Activated CD4-positive, alpha-beta T cell treated with anti-CD3 and anti-CD28 coated beads, Interleukin-2, amount 50 U/mL, for 1 hour (primary cell): Measurements from ENCODE around the gene FAM120A.
"Not testable (repeated sequence)": the region's sequence is repeated elsewhere in the genome, so short reads cannot be mapped to it uniquely, and the experiment has no call there.

ENCODE experiments used
- DNase-seq: peaks from one replicate; pipeline ENCODE4 v3.0.0-alpha.2; 2020

Gene FAM120A

DNA sequence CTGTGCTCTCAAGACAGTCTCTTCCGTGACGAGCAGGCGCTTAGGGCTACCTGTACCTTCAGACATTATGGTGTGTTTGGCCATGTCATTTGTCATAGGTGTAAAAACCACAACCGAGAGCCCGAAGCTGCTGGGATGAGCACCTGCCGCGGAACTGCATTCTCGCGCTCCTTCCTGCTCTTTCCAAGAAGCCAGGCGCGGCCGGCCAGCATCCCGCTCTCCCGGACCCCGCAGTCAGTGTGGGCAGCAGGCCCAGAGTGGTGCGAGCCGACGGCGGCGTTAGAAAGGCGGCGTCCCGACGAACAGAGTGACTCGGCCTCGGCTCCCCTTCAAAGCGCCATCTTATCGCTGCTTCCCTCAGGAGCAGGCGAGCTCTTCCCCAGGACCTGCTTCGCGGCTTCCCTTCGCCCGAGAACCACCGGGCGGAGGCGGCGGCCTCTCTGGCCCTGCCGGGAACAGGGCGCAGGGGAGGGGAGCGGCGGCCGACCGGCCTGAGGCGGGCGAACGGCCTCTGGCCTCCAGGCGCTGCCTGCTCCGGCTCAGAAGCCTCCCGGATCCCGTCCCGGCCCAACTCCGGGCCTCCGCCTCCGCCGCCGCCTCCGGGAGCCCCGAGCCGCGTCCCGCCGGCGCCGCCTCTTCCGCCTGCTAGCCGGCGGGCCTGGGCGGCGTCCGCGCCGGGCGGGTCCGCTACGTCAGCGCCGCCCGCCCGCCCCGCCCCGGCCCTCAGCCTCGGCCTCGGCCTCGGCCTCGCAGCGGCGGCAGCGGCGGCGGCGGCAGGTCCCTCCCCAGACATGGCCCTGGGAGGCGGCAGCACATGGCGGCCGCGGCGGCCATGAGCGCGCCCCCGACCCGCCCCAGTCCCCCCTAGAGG lies at the start of gene FAM120A:
Gene FAM120A (plus strand): TSS at position 741 of the 871 bp plus-strand sequence. CDS start 231 bp downstream, outside the sequence.
- DNase-seq: peak; percentile 74

- no peak for DNase-seq
These were observed 45.1 kb upstream of the FAM120A start for GRCh38 chr9:93406371-93406770.

DNA sequence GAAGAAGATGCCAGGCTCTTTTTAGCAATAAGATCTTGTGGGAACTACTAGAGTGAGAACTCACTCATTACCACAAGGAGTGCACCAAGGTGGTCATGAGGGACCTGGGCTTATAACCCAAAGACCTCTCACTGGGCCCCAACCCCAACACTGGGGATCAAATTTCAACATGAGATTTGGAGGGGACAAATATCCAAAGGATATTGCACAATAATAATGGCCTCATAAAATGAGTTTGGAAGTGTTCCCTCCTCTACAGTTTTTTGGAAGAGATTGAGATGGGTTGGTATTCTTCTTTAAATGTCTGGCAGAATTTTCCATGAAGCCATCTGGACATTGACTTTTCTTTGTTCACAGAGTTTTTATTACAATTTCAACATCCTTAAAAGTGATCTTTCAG lies 38.0 kb upstream of the FAM120A start:
- DNase-seq: no peak

GRCh38 chr9:93415176-93415690 lies 36.3 kb upstream of the FAM120A start:
- no peak for DNase-seq

DNA sequence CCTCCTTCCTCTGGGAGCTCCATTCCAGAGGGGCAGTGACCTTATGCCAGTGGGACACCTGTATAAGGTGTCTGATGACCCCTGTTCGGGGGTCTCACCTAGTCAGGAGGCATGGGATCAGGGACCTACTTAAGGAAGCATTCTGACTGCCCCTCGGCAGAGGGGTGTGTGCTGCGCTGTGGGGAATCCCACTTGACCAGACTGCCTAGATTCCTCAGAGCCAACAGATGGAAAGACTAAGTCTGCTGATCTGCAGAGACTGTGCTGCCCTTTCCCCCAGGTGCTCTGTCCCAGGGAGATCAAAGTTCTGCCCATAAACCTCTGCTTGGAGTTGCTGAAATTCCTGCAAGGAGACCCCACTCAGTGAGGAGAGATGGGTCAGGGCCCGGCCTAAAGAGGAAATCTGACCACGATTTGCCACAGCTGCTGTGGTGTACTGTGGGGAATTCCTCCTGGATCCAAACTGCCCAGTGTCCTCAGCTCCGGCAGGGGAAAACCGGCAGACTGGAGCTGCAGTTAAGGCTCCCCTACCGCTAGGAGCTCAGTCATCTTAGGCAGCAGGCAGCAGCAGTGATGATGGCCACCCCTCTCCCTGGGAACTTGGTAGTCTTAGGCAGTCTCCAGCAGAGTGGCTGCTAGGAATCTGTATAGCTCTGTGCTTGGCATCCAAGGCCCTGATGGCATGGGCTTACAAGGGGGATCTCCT lies 34.8 kb upstream of the FAM120A start:
- no peak for DNase-seq

DNA sequence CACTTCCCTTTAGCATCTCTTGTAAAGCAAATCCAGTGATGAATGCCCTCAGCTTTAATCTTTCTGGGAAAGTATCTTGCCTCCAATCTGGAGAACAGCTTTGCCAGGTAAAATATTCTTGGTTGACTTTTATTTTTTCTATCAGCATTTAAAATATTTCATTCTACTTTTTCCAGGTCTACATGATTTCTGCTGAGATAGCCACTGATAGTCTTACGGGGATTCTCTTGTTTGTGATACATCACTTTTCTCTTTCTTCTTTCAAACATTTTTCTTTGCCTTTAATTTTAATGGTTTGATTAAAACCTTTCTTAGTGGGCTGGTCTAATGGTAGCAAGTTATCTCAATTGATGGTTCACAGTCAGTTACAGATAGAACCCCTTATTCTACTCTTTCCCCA lies 33.9 kb upstream of the FAM120A start:
- DNase-seq: no peak

DNA sequence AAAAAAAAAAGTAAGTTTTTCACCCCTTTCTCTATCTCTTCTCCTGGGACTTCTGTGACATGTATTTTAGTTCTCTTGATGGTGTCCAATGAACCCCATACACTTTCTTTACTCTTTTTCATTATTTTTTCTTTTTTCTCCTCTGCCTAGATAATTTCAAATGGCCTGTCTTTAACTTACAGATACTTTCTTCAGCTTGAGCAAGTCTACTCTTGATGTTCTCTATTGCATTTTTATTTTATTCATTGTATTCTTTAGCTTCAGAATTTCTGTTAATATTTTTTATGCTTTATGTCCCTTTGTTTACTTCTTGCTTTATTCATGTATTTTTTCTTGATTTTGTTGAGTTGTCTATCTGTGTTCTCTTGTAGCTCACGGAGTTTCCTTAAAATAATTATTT lies 32.5 kb upstream of the FAM120A start:
- no peak for DNase-seq

GRCh38 chr9:93422977-93423616 lies 28.4 kb upstream of the FAM120A start:
- no peak for DNase-seq

- DNase-seq: no peak
These were observed 23.7 kb upstream of the FAM120A start for GRCh38 chr9:93427655-93428379.

DNA sequence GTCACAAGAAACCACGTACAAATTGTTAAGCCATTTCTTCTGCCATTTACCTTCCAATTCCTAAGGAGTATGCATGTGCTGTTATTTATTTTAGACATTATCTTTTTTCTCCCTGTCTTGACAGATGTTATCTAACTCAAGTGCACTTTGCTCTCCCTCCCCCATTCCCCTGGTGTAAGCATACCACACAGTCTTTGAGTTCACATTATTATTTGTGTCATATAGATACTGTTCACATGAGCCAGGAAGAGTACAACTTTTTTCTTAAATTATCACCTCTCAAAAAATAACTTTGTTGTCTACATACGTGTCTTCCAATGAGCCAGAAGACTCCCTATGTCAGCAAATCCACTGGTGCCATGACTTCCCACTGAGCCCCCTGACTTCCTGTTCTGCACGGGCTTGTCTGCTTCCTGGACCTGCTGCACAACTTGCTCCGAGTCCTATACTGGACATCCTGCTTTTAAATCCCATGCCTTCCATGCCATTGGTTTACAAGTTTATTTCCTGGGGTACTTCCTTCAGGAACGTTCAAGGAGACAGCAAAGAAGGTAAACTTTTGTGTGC lies 19.9 kb upstream of the FAM120A start:
- DNase-seq: no peak

DNA sequence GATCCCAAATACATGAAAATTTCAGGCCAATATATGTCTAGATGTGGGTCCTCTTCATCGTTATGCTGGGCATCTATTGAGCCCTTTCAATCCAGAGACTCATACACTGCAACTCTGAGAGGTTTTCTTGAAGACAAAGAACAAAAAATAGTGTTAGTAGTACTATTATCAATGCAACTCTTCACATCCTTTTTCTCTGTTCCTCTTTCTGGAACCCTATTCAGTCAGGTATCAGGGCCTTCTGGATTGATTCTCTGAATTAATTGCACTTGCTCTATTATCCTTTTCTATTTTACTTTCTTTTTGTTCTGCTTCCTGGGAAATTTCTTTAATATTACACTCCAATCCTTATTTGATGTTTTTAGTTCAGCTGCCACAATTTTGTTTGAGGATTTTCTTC lies 18.5 kb upstream of the FAM120A start:
- DNase-seq: no peak

GRCh38 chr9:93434056-93434455 lies 17.4 kb upstream of the FAM120A start:
- no peak for DNase-seq

DNA sequence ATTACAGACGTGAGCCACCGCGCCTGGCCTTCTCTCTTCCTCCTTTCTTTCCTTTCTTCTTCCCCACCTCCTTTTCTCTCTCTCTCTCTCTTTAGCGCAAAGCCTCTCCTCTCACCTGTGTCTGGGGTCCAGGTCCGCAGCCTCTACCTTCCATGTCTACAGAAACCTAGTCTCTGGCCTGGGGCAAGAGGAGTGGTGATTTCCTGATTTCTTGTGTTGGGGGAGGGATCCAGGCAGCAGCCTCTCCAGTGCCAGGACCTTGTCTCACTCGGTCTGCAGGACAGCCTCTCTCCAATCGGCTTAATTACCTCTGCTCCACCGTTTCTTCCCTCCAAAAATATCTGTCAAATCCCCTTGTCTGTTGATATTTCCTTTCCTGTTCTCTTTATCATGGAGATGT lies 16.1 kb upstream of the FAM120A start:
- DNase-seq: no peak

DNA sequence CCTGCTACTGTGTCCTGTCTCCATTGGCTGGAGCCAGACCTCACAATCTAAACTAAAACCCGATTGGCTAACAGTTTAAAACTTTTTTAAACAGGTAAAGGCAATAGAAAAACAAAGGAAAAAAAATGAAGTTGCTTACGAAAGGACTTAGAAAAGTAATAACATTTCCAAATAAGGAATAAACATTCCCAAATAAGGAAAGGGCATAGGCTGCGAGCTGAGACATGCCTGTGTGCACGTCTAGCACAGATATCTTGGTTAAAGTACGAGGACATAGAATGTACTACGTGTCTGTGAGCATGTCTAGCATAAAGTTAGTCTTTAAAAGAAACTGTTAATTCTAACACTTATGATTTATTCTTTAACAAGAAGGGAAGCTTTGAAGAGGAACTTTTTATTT lies 15.3 kb upstream of the FAM120A start:
- no peak for DNase-seq

GRCh38 chr9:93436655-93437407 lies 14.7 kb upstream of the FAM120A start:
- DNase-seq: no peak

GRCh38 chr9:93437996-93438395 lies 13.5 kb upstream of the FAM120A start:
- no peak for DNase-seq

DNA sequence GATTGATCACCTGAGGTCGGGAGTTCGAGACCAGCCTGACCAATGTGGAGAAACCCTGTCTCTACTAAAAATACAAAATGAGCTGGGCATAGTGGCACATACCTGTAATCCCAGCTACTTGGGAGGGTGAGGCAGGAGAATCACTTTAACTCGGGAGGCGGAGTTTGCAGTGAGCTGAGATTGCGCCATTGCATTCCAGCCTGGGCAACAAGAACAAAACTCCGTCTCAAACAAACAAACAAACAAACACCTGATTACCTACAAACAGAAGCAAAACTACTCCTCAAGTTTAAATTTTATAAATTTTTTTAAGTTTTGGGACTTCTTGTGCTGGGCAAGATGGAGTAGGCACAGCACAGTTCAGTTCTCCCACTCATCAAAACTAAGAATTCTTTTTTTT lies 12.2 kb upstream of the FAM120A start:
- DNase-seq: not testable (repeated sequence)

DNA sequence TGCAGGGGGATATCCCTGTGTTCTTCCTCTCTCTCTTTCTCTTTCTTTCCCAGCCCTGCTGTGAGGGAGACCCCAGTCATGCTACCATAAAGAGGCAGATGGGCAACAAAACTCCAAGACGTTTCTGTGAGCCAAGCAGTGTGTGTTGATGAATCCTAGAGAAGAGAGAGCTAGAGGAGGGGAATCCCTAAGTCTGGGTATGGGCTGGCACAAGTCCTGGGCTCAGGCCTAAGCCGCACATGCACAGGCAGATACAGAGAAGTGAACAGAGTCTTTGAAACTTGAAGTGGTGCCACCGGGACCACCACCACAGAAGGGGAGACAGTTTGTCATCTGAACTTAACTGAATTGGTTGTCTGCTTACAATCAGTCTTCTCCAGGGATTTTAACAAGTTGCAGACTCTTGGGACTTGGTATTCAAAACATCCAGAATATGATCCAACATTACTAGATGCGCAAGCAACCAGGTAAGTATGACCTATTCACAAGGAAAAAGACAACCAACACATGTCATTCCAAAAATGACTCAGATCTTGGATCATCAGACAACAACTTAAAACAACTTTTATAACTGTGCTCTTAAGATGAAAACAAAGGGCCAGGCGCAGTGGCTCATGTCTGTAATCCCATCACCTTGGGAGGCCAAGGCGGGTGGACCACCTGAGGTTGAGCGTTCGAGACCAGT lies 10.4 kb upstream of the FAM120A start:
- DNase-seq: no peak

- no peak for DNase-seq
These were observed 5.4 kb upstream of the FAM120A start for GRCh38 chr9:93446073-93446472.

DNA sequence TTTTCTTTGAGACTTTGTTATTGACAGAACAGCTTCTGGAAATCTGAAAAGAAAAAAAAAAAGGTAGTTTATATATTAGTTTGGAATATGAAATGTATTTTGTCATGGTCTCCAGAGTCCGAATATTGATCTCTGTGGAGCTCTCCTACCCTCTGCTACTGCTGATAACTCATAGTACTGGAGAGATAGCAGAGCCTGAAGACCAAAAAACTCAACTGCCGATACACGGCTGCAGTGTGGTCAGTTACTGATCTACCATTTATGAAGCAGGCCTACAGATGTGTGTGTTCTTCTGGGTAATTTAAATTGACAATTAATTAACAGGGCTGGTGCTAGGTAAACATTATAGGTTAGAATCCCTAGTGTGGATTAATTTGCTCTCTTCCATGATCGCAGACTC lies 3.8 kb upstream of the FAM120A start:
- no peak for DNase-seq
